Right atrium auricular region (tissue), 2 donors: ENCODE data around the gene OTOF. TPM values are rescaled to one million over a fixed set of nuclear protein-coding genes. Genes with fewer than 3 reads are reported as not detected.

ENCODE experiments used
- DNase-seq: peaks from one replicate; pipeline ENCODE4 v3.0.0-alpha.2; 2019; ENCODE audit warnings: low spot score
- H3K27ac ChIP-seq, 2 donors: fragments of 200-600 bp; sonication (generic); 1 replicate in 1 of 2; 2 replicates in 1 of 2; pipeline ENCODE4 v1.5.1; 2016 to 2019
- H3K27me3 ChIP-seq, 2 donors: fragments of 200-600 bp; sonication (generic); one replicate each; pipeline versions ENCODE4 v1.5.1 to v1.6.0; 2017 to 2019
- H3K36me3 ChIP-seq: fragments of 200-600 bp; sonication (generic); one replicate; pipeline ENCODE4 v1.5.1; 2016
- H3K4me1 ChIP-seq, 2 donors: fragments of 200-600 bp; sonication (generic); one replicate each; pipeline versions ENCODE4 v1.5.1 to v1.6.0; 2017 to 2019
- H3K4me3 ChIP-seq, 2 donors: fragments of 200-600 bp; sonication (generic); 1 replicate in 1 of 2; 2 replicates in 1 of 2; pipeline ENCODE4 v1.5.1; 2017 to 2019; ENCODE audit warnings: mild to moderate bottlenecking in 1 of 2, moderate library complexity in 1 of 2
- H3K9me3 ChIP-seq, 2 donors: fragments of 200-600 bp; sonication (generic); one replicate each; pipeline ENCODE4 v1.5.1; 2019
- total RNA-seq, 2 donors: library from RNA; depleted of rRNA; stranded (reverse); fragments of >200 nt; gene quantifications; one replicate each; pipeline ENCODE4 v1.1.0, GENCODE V29; 2016
- TF ChIP-seq, protein P1 (sequence below), 2 donors: fragments of 200-600 bp; sonication (generic); IDR thresholded peaks; one replicate each; pipeline ENCODE4 v1.5.1; 2019; ENCODE audit warnings: antibody characterized with exemption in 2 of 2

The OTOF gene
- total RNA-seq, 2 donors from 2014 or later: 0.08 to 0.33 TPM

GRCh38 chr2:26483957-26484565 is 6.1 kb upstream of the OTOF start:
- Histone ChIP-seq H3K9me3 (no peaks in the 10 kb centered on the region), H3K36me3 (no peaks in the 10 kb centered on the region), H3K27me3 (no peaks in the 10 kb centered on the region), H3K4me3 (no peak overlapping the region), H3K27ac (no peak overlapping the region), H3K4me1 (peaks cover 0 to 11% of the 10 kb centered on the region in 2 donors)
- TF ChIP-seq, protein P1, sequence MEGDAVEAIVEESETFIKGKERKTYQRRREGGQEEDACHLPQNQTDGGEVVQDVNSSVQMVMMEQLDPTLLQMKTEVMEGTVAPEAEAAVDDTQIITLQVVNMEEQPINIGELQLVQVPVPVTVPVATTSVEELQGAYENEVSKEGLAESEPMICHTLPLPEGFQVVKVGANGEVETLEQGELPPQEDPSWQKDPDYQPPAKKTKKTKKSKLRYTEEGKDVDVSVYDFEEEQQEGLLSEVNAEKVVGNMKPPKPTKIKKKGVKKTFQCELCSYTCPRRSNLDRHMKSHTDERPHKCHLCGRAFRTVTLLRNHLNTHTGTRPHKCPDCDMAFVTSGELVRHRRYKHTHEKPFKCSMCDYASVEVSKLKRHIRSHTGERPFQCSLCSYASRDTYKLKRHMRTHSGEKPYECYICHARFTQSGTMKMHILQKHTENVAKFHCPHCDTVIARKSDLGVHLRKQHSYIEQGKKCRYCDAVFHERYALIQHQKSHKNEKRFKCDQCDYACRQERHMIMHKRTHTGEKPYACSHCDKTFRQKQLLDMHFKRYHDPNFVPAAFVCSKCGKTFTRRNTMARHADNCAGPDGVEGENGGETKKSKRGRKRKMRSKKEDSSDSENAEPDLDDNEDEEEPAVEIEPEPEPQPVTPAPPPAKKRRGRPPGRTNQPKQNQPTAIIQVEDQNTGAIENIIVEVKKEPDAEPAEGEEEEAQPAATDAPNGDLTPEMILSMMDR (IDR thresholded peaks at IDR 0.05): no peak
- DNase-seq: no peak

GRCh38 chr2:26483516-26483915 is 5.6 kb upstream of the OTOF start:
- no peak for DNase-seq
- H3K27ac ChIP-seq: no peak overlapping the region
- TF ChIP-seq, protein P1 (IDR thresholded peaks at IDR 0.05): no peak
- no peaks in the 10 kb centered on the region for H3K27me3 ChIP-seq
- peaks cover 0 to 11% of the 10 kb centered on the region in 2 donors for H3K4me1 ChIP-seq
- no peaks in the 10 kb centered on the region for H3K9me3 ChIP-seq
- no peaks in the 10 kb centered on the region for H3K36me3 ChIP-seq
- H3K4me3 ChIP-seq: no peak overlapping the region

GRCh38 chr2:26483027-26483326 is 5.1 kb upstream of the OTOF start:
- H3K27me3 ChIP-seq: no peaks in the 10 kb centered on the region
- H3K36me3 ChIP-seq: no peaks in the 10 kb centered on the region
- H3K9me3 ChIP-seq: no peaks in the 10 kb centered on the region
- TF ChIP-seq, protein P1 (IDR thresholded peaks at IDR 0.05): no peak
- H3K27ac ChIP-seq: no peak overlapping the region
- DNase-seq: no peak
- H3K4me1 ChIP-seq: peaks cover 0 to 11% of the 10 kb centered on the region in 2 donors
- H3K4me3 ChIP-seq: no peak overlapping the region

GRCh38 chr2:26482211-26483026 is 4.5 kb upstream of the OTOF start:
- no peaks in the 10 kb centered on the region for H3K27me3 ChIP-seq
- peaks cover 0 to 11% of the 10 kb centered on the region in 2 donors for H3K4me1 ChIP-seq
- H3K4me3 ChIP-seq: no peak overlapping the region
- TF ChIP-seq, protein P1 (IDR thresholded peaks at IDR 0.05): no peak
- H3K36me3 ChIP-seq: no peaks in the 10 kb centered on the region
- H3K9me3 ChIP-seq: no peaks in the 10 kb centered on the region
- no peak for DNase-seq
- H3K27ac ChIP-seq: no peak overlapping the region

GRCh38 chr2:26481706-26482105 is 3.8 kb upstream of the OTOF start:
- DNase-seq: no peak
- Histone ChIP-seq H3K9me3 (no peaks in the 10 kb centered on the region), H3K36me3 (no peaks in the 10 kb centered on the region), H3K4me3 (no peak overlapping the region), H3K4me1 (peaks cover 0 to 11% of the 10 kb centered on the region in 2 donors), H3K27ac (no peak overlapping the region), H3K27me3 (no peaks in the 10 kb centered on the region)
- TF ChIP-seq, protein P1 (IDR thresholded peaks at IDR 0.05): no peak
